Stimulated activated naive CD8-positive, alpha-beta T cell treated with anti-CD3 and anti-CD28 coated beads, Interleukin-15, amount 100 ng/mL, for 72 hours (primary cell): ENCODE measurements around the gene UBE2B.
A peak's percentile ranks its signal among the peaks of the same experiment; 100 is the strongest.
"Not testable (repeated sequence)": the region's sequence is repeated elsewhere in the genome, so short reads cannot be mapped to it uniquely, and the experiment has no call there.

Experiments used
- ATAC-seq: fragments of 150-1000 bp; cut with Tn5 transposase; 2 replicates; pipeline ENCODE4 v1.10.0; 2021; ENCODE audit warnings: mild to moderate bottlenecking, moderate library complexity
- DNase-seq, 2 donors: peaks; one replicate each; pipeline ENCODE4 v3.0.0; 2021 to 2022
- H3K27ac Mint-ChIP-seq, 2 donors: one replicate each; pipeline ENCODE4 v1.8.0; 2022; ENCODE audit warnings: mild to moderate bottlenecking in 2 of 2, mixed read lengths in 2 of 2, moderate library complexity in 2 of 2
- H3K27me3 Mint-ChIP-seq: one replicate; pipeline ENCODE4 v1.8.0; 2022; ENCODE audit warnings: mixed read lengths
- H3K4me1 Mint-ChIP-seq: one replicate; pipeline ENCODE4 v1.8.0; 2022; ENCODE audit warnings: mild to moderate bottlenecking, mixed read lengths
- H3K4me3 Mint-ChIP-seq, 2 donors: one replicate each; pipeline ENCODE4 v1.8.0; 2022; ENCODE audit warnings: mild to moderate bottlenecking in 2 of 2, mixed read lengths in 2 of 2, moderate library complexity in 1 of 2
- H3K9me3 Mint-ChIP-seq, 2 donors: one replicate each; pipeline ENCODE4 v1.8.0; 2022; ENCODE audit warnings: mixed read lengths in 2 of 2

UBE2B gene

DNA sequence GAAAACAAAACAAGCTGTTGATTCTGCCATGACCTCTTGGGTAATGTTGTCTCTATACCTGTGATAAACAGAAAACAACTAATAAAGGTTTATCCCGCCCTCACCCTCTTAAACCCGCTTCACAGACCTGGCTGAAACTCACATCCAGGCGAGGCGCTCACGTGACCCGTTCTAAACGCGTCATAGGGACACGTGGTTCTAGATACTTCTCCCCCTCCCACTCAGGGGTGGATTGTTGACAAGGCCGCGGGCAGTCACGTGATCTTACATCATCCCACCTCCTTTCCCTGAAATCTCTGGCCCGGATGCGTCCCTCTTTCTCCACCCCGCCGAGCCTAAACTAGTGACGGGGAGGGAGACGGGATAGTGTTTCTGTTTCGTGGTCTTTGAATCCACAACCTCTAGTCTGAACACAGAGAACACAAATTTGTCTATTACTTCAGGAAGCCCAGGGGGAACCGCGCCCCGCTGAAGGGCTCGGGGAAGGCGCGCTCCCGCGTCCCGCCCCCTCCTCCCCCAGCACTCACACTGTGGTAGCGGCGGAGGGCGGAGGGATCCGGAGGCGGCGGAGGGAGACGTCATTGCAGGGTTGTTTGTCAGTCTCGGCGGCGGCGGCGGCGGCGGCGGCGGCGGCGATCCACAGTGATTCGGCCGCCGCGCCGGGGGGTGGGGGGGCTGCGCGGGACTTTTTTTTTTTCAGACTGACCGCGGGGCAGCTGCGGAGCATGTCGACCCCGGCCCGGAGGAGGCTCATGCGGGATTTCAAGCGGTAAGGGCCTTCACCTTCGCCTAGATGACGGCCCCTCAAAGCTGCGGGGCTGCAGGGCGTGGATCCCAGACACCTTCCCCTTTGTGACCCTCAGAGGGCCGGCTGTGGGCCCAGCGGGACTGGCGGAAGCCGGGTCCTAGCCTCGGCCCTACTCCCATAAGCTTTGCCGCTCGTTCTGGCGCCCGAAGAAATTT is at the start of gene UBE2B:
UBE2B (plus strand) TSS at position 699 of the 963 bp plus-strand sequence; CDS start at position 726, 27 bp downstream.
- Mint-ChIP-seq H3K4me3 (peak within 1 kb of the TSS; percentile 82 to 98), H3K4me1 (peaks cover 66% of the 10 kb centered on the region)

DNA sequence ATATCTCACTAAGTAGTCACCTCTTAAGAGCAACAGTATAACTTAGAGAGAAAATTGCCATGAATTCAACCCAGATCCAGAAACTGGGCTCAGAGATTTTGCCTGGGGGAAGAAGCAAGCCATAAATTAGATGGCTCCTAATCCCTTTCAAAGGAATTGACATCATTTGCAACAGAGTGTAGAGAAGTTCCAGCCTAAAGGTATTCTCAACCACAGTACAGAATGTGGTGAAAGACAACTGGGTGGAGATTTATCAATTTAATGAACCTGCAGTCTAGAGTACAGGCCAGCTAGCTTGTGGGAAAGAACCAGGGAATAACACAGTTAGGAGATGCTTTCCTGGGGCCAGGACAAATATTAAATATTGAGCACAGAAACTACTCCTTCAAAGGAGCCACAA is 44.0 kb upstream of the UBE2B start:
- no peak overlapping the region for H3K27ac Mint-ChIP-seq
- H3K4me3 Mint-ChIP-seq = no peak overlapping the region
- ATAC-seq (no peak), DNase-seq (no peak)
- H3K9me3 Mint-ChIP-seq = peaks cover 16 to 29% of the 10 kb centered on the region in 2 donors
- H3K27me3 Mint-ChIP-seq = no peaks in the 10 kb centered on the region
- H3K4me1 Mint-ChIP-seq = no peaks in the 10 kb centered on the region

More for the DNA sequence above, at the start of gene UBE2B:
- Mint-ChIP-seq H3K9me3 (no peaks in the 10 kb centered on the region), H3K27ac (peak within 1 kb of the TSS; percentile 99 to 100), H3K27me3 (no peaks in the 10 kb centered on the region)
- ATAC-seq = peak; percentile 81
- peak; percentile 96 to 97 for DNase-seq

DNA sequence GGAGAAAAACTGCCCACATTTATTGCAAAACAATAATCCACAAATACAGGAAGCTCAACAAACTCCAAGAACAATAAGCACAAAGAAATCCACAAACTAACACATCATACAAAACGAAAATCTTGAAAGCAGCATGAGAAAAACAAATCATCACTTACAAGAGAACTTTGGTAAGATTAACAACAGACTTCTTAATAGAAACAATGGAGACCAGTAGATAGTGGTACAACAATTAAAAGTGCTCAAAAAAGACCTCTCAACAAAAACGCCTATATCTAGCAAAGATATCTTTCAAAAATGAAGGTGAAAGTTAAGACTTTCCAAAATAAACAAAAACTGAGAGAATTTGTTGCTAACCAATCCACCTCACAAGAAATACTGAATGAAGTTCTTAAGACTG is 42.8 kb upstream of the UBE2B start:
- DNase-seq = no peak
- ATAC-seq = no peak
- Mint-ChIP-seq H3K4me1 (no peaks in the 10 kb centered on the region), H3K27ac (no peak overlapping the region), H3K27me3 (no peaks in the 10 kb centered on the region), H3K9me3 (peaks cover 23 to 42% of the 10 kb centered on the region in 2 donors), H3K4me3 (no peak overlapping the region)

DNA sequence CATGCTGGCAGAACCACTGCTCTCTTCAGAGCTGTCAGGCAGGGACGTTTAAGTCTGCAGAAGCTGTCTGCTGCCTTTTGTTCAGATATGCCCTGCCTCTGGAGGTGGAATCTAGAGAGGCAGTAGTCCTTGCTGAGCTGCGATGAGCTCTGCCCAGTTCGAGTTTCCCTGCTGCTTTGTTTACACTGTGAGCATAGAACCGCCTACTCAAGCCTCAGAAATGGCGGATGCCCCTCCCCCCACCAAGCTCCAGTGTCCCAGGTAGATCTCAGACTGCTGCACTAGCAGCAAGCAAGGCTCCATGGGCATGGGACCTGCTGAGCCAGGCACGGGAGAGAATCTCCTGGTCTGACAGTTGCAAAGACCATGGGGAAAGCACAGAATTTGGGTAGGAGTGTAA is 34.5 kb upstream of the UBE2B start:
- H3K4me1 Mint-ChIP-seq, DNase-seq, H3K4me3 Mint-ChIP-seq, ATAC-seq, H3K27me3 Mint-ChIP-seq, H3K27ac Mint-ChIP-seq: not testable (repeated sequence)
- H3K9me3 Mint-ChIP-seq = peaks cover 20 to 44% of the 10 kb centered on the region in 2 donors

DNA sequence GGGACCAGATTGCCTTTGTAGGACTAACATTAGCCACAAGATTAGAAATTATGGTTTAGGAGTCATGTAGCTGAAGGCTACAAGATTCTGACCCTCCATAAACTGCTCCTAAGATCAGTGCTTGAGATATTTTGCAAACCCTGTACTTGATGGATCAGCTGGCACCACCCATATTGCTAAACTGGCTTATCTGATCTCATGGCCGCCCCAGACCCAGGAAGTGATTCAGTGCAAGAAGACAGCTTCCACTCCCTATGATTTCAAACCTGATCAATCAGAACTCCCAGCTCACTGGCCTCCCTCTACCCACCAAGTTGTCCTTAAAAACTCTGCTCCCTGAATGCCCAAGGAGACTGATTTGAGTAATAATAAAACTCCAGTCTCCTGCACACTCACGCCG is 27.9 kb upstream of the UBE2B start:
- not testable (repeated sequence) for H3K9me3 Mint-ChIP-seq, H3K27ac Mint-ChIP-seq, H3K4me3 Mint-ChIP-seq, ATAC-seq, H3K4me1 Mint-ChIP-seq, H3K27me3 Mint-ChIP-seq, DNase-seq

DNA sequence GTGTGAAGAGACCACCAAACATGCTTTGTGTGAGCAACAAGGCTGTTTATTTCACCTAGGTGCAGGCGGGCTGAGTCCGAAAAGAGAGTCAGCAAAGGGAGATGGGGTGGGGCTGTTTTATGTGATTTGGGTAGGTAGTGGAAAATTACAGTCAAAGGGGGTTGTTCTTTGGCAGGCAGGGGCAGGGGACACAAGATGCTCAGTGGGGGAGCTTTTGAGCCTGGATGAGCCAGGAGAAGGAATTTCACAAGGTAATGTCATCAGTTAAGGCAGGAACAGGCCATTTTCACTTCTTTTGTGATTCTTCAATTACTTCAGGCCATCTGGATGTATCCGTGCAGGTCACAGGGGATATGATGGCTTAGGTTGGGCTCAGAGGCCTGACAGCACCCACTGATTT is 25.9 kb upstream of the UBE2B start:
- not testable (repeated sequence) for H3K9me3 Mint-ChIP-seq

DNA sequence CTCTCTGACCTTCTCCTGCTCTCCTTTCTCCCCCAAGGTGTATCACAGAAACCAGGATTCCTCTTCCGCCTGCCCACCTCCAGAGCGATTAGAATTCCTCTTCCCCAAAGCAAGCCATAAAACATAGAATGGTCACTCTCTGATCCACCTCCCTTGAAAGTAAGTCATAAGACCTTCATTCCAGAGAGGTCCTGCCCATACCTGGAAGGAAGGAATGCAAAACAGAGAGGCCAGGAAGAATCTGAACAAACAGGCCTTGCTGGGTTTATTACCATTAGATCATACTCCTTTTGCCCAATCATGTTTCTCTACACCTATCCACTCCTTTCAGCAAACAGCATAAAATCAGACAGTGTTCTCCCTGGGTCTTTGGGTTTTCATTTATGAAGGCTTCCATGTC is 25.4 kb upstream of the UBE2B start:
- H3K9me3 Mint-ChIP-seq = no peaks in the 10 kb centered on the region
- no peak overlapping the region for H3K4me3 Mint-ChIP-seq
- DNase-seq = no peak
- H3K27me3 Mint-ChIP-seq = no peaks in the 10 kb centered on the region
- no peak for ATAC-seq
- no peaks in the 10 kb centered on the region for H3K4me1 Mint-ChIP-seq
- no peak overlapping the region for H3K27ac Mint-ChIP-seq

More for the DNA sequence above, 25.9 kb upstream of the UBE2B start:
- not testable (repeated sequence) for ATAC-seq, H3K4me1 Mint-ChIP-seq, H3K27me3 Mint-ChIP-seq, H3K4me3 Mint-ChIP-seq, DNase-seq
- peak overlapping the region in 1 of 2 donors; percentile 35 for H3K27ac Mint-ChIP-seq

DNA sequence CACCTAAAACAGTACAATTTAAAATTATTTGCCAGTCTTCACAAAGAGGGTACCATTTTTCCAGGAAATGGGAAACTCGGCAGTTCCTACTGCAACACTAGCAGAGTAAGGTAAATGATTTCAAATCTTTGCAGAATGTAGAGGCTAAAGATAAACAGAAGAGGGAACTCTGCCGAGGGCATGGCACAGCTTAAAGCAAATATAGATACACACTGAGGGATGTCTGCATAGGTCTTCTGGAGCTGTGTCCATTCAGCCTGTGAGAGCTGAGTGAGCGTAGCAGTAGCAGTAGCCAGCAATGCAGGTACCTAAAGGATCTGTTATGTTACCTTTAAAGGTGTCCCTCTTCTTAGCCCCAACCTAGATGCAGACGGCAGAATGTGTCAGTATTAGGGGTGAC is 21.9 kb upstream of the UBE2B start:
- no peak for DNase-seq

DNA sequence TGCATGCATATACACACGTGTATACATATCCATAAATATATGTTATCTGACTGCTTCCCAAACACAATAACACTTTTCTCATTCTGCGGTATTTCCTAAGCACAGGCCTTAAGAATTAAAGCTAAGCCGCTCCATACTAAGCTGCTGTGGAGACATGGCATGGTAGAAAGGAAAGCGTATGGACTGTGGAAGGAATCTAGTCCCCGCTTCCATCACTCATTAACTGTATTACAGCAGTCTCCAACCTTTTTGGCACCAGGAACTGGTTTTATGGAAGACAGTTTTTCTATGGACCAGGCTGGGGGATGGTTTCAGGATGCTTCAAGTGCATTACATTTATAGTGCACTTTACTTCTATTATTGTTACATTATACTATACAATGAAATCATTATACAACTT is 15.7 kb upstream of the UBE2B start:
- no peaks in the 10 kb centered on the region for H3K27me3 Mint-ChIP-seq
- no peak for ATAC-seq
- H3K4me1 Mint-ChIP-seq = no peaks in the 10 kb centered on the region
- DNase-seq = no peak
- H3K4me3 Mint-ChIP-seq = no peak overlapping the region
- no peak overlapping the region for H3K27ac Mint-ChIP-seq
- H3K9me3 Mint-ChIP-seq = no peaks in the 10 kb centered on the region

More for the DNA sequence above, 21.9 kb upstream of the UBE2B start:
- no peaks in the 10 kb centered on the region for H3K9me3 Mint-ChIP-seq
- H3K27me3 Mint-ChIP-seq = no peaks in the 10 kb centered on the region
- no peak overlapping the region for H3K4me3 Mint-ChIP-seq
- no peak overlapping the region for H3K27ac Mint-ChIP-seq
- ATAC-seq = no peak
- H3K4me1 Mint-ChIP-seq = no peaks in the 10 kb centered on the region

DNA sequence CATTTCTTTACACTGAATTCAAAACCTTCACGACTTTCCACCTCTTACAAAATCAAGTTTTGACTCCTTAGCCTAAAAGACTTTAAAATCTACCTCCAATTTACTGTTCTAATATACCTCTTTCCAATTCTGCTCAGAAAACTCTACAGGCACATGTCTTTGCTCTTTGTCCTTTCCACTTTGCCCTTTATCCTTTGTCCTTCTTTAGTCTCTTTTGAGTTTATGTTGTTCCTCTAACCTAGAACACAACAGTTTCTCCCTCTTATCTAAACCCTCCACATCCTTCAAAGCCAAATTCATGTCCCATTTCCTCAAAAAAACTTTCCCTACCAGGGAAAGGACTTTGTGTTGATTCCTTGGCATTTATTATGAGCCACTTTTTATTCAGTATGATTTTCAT is 5.8 kb upstream of the UBE2B start:
- H3K4me1 Mint-ChIP-seq = peaks cover 34% of the 10 kb centered on the region
- no peaks in the 10 kb centered on the region for H3K9me3 Mint-ChIP-seq
- H3K4me3 Mint-ChIP-seq = no peak overlapping the region
- no peaks in the 10 kb centered on the region for H3K27me3 Mint-ChIP-seq
- ATAC-seq (no peak), DNase-seq (no peak)
- no peak overlapping the region for H3K27ac Mint-ChIP-seq

DNA sequence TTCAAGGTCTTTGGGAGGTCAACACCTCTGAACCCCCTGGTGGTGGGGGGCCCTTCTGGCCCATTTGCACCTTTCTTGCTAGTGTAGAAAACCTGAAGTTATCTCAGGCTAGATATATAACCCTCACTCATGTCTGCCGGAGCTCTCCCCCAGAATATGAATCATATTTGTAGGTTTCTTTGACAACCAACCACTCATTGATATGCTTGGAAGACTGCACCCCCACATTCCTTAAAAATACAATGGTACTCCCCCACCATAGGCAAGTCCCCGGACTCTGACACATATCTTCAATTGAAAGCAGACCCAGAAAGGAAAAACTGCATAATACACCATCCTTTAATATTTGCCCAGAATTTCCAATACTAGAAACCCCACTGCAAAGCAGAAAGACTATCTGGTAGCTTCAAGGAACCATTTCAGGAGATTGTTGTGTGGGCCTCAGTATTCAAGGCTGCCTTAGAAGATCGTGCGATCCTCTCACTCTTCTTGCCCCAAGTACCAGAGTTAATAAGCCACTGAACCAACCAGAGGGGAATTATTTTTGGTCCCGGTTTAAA is 978 bp upstream of the UBE2B start:
- Mint-ChIP-seq H3K9me3 (no peaks in the 10 kb centered on the region), H3K27me3 (no peaks in the 10 kb centered on the region), H3K27ac (peak overlapping the region; percentile 99 to 100), H3K4me1 (peaks cover 65% of the 10 kb centered on the region), H3K4me3 (peak overlapping the region; percentile 82 to 98)
- ATAC-seq (peak; percentile 17), DNase-seq (no peak)

DNA sequence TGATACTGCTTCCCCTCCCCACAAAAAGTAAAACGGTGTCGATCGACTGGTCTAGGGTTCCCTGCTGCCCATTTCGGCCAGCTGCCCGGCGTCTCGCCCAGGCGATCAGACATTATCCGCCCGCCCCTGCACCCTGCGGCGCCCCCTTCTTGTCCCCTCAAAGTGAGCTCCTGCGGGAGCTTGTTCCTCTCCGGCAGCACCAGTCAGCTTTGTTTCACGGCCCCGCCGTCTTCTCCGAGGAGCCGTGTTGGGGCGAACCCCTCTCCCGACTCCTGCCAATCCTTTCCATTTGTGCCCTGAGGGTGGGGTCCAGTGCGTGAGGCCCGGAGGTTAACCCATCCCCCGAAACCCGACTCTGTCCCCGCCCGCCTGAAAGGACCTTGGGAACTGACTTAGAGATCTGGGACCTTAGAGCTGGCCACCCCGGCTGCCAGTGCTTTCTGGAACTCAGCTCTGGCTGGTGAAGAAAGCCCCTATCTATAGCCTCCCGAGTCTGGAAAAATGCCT is 518 bp downstream of the UBE2B start:
- no peak for ATAC-seq
- Mint-ChIP-seq H3K27me3 (no peaks in the 10 kb centered on the region), H3K4me1 (peaks cover 62% of the 10 kb centered on the region), H3K27ac (peak overlapping the region; percentile 99 to 100), H3K9me3 (no peaks in the 10 kb centered on the region), H3K4me3 (peak overlapping the region; percentile 82 to 98)
- peak; percentile 40 to 43 for DNase-seq

DNA sequence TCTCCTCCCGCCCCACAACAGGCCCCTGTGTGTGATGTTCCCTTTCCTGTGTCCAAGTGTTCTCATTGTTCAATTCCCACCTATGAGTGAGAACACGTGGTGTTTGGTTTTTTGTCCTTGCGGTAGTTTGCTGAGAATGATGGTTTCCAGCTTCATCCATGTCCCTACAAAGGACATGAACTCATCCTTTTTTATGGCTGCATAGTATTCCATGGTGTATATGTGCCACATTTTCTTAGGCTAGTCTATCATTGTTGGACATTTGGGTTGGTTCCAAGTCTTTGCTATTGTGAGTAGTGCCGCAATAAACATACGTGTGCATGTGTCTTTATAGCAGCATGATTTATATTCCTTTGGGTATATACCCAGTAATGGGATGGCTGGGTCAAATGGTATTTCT is 2.3 kb downstream of the UBE2B start:
- not testable (repeated sequence) for H3K27ac Mint-ChIP-seq, ATAC-seq, H3K27me3 Mint-ChIP-seq, DNase-seq, H3K9me3 Mint-ChIP-seq
- H3K4me3 Mint-ChIP-seq = peak overlapping the region; percentile 29 to 82
- peaks cover 63% of the 10 kb centered on the region for H3K4me1 Mint-ChIP-seq

DNA sequence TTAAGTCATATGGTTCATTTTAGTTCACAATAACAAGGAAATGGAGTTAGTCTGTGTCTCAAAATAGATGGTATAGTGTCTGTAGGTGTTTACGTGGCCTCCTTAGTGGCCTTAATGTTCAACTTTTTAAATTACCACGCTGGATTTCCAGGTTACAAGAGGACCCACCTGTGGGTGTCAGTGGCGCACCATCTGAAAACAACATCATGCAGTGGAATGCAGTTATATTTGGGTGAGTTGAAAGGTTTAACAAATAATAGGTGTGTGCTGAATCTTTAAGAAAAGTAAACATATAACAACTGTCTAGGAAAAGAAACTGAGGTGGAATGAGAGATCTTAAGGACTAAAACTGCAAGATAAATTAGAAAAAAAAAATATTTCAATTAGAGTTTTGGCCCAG is 2.9 kb downstream of the UBE2B start:
- Mint-ChIP-seq H3K4me1 (peaks cover 69% of the 10 kb centered on the region), H3K4me3 (peak overlapping the region in 1 of 2 donors; percentile 51), H3K27me3 (no peaks in the 10 kb centered on the region), H3K9me3 (no peaks in the 10 kb centered on the region), H3K27ac (no peak overlapping the region)
- ATAC-seq = no peak
- no peak for DNase-seq

DNA sequence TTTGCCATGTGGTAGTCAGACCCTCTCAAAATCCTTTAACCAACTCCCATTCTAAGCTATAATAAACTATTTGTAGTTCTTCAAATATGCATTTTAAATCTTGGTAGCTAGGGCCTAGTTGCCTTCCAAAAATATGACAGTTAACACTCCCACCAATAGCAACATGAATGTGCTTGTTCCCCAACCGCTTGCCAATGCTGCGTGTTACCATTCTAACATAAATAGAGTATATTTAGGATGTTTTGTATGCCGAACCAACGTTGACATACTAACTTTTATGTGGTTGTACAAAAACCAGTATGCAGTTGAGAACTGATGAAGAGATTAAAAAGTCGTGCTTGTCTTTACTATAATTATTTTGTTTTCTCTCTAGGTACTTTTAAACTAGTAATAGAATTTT is 9.0 kb downstream of the UBE2B start:
- Mint-ChIP-seq H3K4me1 (peaks cover 63% of the 10 kb centered on the region), H3K9me3 (no peaks in the 10 kb centered on the region), H3K27me3 (no peaks in the 10 kb centered on the region), H3K27ac (peak overlapping the region in 1 of 2 donors; percentile 19), H3K4me3 (no peak overlapping the region)
- DNase-seq (no peak), ATAC-seq (no peak)

DNA sequence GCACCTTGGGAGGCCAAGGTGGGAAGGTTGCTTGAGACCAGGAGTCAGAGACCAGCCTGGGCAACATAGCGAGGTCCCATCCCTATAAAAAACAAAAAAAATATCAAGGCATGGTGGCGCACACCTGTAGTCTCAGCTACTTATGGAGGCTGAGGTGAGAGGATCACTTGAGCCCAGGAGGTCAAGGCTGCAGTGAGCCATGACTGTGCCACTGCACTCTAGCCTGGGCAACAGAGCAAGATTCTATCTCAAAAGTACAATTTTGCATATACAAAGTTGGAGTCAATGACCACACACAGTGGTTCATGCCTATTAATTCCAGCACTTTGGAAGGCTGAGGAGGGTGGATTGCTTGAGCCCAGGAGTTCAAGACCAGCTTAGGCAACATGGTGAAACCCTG is 10.8 kb downstream of the UBE2B start:
- Mint-ChIP-seq H3K4me1 (peaks cover 52% of the 10 kb centered on the region), H3K27ac (peak overlapping the region in 1 of 2 donors; percentile 48)
- not testable (repeated sequence) for H3K4me3 Mint-ChIP-seq, ATAC-seq, DNase-seq, H3K9me3 Mint-ChIP-seq, H3K27me3 Mint-ChIP-seq
